HG02852 (cell line): ENCODE results near the gene MBOAT7.
"Not testable (repeated sequence)": the region's sequence is repeated elsewhere in the genome, so short reads cannot be mapped to it uniquely, and the experiment has no call there.

Source experiments
- ATAC-seq: cut with Tn5 transposase; IDR thresholded peaks from one replicate; pipeline ENCODE4 v1.9.1; 2021; ENCODE audit warnings: mild to moderate bottlenecking, moderate library complexity; ENCODE audit not compliant: unreplicated experiment

MBOAT7 gene

DNA sequence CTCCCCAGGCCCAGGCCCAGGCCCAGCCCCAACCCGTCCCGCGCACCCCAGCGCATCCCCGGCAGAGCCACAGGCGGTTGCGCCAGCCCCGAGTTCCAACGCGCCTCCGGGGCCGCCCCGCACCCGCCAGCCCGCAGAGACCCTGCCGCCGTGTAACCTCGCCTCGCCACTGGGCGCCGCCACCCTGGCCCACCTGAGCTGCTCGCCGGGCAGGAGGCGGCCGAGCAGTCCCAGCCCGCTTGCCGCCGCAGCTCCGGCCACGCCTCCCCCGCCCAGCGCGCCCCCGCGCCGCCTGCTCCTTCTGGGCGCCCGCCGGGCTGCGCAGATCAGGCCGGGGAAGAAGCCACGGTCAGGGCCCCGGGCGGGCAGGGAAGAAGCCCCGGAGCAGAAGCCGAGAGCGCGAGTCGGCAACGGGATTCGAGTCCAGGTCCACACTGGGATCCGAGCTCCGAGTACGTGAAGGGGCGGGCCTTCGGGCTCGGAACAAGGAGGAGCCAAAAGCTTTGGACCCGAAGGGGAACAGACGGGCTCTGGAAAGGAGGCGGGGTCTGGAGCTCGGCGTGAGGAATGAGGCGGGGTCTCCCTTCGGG is at the start of gene MBOAT7:
TSS of gene MBOAT7 (minus strand) at position 436 of the 590 bp plus-strand sequence. CDS start 1,072 bp downstream, outside the sequence.
- ATAC-seq, result peak; percentile 36

DNA sequence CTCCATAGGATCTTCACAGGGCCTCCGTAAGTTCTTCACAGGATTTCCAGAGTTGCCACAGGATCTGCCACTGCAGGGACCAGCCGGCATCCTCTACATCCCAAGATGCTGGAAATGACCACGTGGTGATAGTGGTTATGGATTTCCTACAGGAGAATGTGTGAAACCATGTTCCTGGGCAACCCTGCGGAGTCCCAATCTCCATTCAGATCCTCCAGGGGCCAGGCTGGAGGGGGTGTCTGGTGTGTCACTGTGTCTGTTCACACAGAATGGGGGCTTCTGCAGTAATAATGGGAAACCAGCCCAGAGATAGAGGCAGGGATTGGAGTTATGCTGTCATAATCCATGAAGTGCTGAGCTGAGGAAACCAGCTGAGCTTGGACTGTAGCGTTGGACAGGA is 44.6 kb upstream of the MBOAT7 start:
- no peak for ATAC-seq

- peak; percentile 64 for ATAC-seq
Measured at GRCh38 chr19:54231077-54231931, 41.9 kb upstream of the MBOAT7 start.

DNA sequence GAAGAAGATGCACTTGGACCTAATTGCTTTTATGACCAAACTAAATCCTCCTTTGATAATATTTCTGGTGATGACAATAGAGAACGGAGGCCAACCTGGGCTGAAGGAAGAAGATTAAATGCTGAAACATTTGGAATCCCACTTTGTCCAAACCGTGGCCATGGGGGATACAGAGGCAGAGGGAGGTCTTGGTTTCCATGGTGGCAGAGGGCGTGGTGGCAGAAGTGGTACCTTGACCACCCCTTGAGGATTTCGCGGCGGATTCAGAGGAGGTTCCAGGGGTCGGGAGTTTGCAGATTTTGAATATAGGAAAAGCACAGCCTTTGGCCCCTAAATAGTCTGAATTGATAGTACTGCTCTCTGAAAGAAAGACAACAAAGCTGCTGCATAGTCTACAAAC is 40.7 kb upstream of the MBOAT7 start:
- ATAC-seq, result no peak

GRCh38 chr19:54229146-54229545 is 39.8 kb upstream of the MBOAT7 start:
- ATAC-seq, result no peak

DNA sequence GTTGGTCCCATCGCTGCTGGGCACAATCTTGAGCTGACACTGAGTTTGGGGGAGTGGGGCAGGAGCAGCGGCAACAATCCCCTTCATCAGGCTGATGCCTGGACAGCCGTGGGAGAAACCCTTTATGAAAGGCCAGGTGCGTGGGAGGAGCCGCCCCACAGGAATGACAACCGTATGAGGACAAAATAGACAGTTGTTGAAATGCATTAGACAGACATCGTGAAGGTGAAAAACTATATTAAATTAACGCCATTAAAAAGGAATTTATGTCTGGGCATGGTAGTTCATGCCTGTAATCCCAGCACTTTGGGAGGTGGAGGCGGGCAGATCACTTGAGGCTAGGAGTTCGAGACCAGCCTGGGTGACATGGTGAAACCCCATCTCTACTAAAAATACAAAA is 35.2 kb upstream of the MBOAT7 start:
- ATAC-seq, result not testable (repeated sequence)

- ATAC-seq, result not testable (repeated sequence)
Measured at GRCh38 chr19:54223937-54224281, 34.5 kb upstream of the MBOAT7 start.

GRCh38 chr19:54223277-54223936 is 34.0 kb upstream of the MBOAT7 start:
- not testable (repeated sequence) for ATAC-seq

DNA sequence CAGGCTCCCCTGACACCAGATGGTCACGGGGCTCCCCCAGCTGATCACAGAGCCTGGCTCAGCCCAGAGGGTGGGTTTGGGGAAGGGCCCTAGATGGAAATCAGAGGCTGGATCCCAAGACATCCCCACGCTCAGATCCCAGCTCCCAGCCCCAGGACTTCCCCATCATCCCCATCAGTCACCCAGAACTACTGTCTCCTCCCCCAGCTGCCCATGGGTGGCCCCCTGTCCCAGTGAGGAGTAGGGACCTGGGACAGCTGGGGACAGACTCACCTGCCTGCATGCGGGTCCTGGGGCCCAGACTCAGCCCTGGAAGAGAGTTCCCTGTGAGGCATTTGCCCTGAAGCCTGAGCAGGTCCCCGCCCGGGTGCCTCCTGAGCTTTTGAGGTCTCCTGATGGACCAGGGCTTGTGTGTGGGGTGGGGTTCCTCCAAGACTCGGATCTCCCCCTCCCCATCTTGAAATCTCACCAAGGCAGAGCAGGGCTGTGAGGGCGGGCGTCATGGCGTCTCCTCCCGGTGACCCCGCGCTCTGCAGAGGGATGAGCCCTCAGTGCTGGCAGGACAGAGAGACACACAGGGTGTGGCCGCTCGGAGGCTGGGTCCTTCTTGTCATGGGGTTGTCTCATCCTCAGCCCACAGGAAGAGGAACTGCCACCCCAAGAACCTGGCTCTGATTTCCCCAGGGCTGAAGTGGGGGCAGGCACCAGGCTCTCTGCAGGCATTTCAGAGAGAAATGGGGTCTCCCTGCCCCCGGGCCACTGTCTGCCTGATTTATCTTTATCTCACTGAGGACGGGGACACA is 33.3 kb upstream of the MBOAT7 start, which contains the start of gene LILRB3:
TSS of gene LILRB3 (minus strand) at position 534 of the 803 bp plus-strand sequence. CDS start at position 503, 31 bp downstream.
- ATAC-seq, result not testable (repeated sequence)

DNA sequence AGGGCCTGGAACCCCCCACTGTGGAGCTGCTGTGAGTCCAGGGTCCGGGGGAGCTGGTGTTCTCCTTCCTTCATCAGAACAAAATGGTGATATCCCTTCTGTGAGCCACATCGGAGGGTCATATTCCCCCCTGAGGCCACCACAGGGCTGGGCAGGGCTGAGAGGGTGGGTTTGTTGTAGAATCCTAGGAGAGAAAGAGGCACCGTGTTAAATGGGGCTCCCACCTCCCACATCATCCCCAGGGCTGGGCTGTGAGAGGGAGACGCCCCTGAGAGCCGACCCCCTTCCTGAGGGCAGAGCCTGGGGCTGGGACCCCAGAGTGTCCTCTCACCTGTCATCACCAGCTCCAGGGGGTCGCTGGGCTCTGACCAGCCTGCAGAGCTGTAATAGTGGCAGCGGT is 32.6 kb upstream of the MBOAT7 start:
- not testable (repeated sequence) for ATAC-seq

DNA sequence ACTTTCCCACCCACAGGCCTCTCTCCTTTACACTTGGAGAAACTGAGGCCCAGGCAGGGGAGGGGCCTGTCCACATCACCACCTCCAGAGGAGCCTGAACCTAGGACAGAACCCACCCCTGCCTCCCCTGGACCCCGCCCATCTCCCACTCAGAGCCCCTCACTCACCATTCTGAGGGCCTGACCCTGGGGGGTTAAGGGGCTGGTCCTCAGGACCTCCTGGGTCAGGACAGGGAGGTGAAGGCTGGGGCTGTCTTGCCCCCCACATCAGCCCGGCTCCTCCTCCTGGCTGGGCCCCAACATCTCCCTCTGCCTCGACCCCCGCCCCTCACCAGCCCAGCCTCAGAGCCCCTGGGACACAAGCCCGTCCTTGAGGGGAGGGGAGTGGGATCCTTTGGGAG is 30.3 kb upstream of the MBOAT7 start:
- not testable (repeated sequence) for ATAC-seq

DNA sequence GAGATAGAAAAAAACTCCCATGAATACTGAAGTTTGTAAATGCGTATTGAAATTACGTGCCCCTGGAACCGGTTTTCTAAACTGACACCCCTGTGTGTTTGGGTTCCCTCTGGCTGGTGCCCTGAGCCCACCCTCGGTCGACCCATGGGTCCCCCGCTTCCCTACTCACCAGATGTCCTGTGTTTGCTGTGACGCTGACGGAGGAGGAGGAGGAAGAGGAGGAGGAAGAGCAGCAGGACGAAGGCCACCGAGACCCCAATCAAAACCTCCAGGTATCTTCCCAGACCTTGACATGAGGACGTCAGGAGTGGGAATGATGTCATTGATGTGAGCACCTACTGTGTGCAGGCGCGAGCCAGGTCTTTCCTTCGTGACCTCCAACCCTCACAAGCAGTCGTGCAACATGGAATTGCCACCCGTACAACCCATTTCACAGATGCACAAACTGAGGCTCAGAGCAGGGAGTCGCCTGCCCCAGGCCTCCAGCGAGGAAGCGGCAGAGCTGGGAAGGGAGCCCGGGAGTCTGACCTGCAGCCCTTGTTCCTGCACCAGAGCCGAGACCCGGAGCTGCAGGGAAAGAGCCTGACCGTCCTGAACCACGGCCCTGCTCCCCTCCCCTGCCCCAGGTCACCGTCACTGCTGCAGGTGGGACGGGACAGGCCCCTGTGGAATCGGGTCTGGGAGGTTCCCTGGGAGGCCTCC is 29.7 kb upstream of the MBOAT7 start:
- ATAC-seq, result no peak

- no peak for ATAC-seq
Measured at GRCh38 chr19:54218259-54218658, 28.9 kb upstream of the MBOAT7 start.

DNA sequence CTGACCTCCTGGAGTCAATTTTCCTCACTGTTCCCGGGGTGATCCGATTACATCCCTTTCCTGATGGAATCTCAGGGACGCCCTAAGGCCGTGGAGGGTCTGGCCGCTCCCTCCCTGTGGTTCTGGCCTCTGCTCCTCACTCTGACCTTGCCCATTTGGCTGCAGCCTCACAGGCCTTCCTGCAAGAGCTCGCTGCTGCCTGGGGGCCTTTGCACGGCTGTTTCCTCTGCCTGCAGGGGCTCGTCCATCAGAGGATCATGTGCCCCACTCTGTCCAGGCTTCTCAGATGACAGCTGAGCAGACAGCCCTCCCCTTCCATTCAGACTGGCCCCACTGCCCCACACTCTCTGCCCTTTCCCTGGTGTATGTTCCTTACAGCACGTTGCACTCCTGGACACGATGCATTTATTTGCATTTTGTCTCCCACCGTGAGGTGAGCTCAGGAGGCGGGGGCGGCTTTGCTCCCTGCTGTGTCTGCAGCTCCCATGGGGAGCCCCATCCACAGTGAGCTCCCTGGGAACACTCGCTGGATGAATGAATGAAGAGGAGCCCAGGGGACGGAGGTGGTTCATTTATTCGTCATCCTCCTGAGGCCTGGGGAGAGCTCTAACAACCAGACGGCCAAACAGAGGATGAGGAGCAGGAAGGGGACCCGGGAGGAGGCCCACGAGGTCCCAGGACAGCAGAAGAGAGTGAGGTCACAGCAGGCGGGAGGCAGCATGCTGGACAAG is 28.3 kb upstream of the MBOAT7 start:
- ATAC-seq, result not testable (repeated sequence)

DNA sequence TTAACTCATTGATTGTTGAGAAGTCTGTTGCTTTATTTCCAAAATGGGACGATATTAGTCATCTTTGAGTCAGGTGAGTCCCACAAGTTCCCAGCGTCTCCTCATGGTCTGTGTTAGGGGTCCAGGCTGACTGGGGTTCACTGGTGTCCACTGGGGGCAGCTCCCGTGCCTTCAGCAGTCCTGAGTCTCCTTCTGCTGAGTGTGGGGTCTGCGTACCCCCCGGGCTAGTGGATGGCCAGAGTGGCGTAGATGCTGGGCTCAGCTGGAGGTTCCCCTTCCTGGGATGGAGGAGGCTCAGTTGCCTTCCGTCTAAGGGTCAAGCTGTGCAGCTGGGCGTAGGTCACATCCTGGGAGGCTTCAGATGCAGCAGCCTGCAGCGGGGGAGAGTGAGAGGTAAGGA is 27.5 kb upstream of the MBOAT7 start:
- no peak for ATAC-seq

GRCh38 chr19:54214734-54215133 is 25.4 kb upstream of the MBOAT7 start:
- ATAC-seq, result not testable (repeated sequence)

DNA sequence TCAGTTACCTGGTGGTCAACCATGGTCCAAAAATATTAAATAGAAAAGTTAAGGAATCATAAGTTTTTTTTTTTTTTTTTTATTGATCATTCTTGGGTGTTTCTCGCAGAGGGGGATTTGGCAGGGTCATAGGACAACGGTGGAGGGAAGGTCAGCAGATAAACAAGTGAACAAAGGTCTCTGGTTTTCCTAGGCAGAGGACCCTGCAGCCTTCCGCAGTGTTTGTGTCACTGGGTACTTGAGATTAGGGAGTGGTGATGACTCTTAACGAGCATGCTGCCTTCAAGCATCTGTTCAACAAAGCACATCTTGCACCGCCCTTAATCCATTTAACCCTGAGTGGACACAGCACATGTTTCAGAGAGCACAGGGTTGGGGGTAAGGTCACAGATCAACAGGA is 24.8 kb upstream of the MBOAT7 start:
- ATAC-seq, result not testable (repeated sequence)

DNA sequence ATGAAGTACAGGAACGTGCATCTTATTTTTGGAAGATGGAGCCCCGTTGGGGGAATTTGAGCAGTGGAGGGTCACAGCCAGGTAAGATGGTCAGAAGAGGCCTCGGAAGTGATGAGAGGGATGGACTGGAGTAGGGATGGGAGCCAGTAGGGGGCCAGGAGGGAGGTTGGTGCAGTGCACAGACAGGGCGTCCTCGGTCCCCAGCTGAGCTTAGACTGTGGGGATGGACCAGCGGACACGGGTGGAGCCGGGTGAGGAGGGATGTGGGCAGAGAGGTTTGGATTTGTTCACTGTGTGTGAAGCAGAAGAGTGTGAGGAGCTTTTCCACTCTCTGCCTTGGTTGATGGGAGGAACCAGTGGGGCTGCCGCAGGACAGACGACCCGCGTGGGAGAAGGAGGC is 21.9 kb upstream of the MBOAT7 start:
- no peak for ATAC-seq

DNA sequence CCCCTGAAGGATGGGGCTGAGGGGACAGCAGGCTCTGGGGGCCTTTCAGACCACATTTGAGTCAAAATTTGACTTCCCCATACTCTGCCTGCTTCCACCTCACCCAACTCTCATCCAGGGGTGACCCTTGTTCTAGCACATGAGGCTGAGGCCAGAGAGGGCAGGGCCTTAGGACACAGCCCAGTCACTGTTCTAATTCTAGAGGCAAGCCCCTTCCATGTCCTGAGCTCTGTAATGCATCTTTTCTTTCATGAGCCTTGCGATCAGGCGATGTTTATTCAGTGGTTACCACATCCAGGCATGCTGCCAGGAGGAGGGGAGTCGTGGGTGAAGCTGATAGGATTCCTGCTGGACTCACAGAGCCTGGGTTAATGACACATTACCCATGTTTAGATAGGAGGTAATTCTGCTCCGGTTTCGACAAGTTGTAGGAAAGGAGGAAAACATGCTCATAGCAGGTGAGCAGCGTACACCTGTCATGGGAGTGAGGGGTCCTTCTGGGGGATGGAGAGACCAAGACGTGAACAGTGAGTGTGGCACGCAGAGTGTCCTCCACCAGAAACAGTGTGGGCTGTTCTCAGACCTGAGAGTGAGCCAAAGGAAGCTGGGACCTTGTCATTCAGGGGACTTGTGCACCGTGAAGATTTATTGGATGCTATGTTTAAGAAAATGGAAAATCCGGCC is 20.6 kb upstream of the MBOAT7 start:
- no peak for ATAC-seq
